Measurements from ENCODE around the gene C2orf42.
"Not testable (repeated sequence)": the region's sequence is repeated elsewhere in the genome, so short reads cannot be mapped to it uniquely, and the experiment has no call there.

Gene C2orf42

GRCh38 chr2:70122470-70122869 lies 68.3 kb downstream of the C2orf42 start:
- Histone ChIP-seq H3K9ac (ENCODE audit: low read depth in 1 of 2, low read length in 2 of 2) (no peak overlapping the region), H3K27me3 (ENCODE audit: control insufficient read depth in 2 of 2, insufficient read depth in 2 of 2, low read length in 2 of 2) (no peaks in the 10 kb centered on the region), H3K9me3 (ENCODE audit: control insufficient read depth in 2 of 2, low read length in 2 of 2) (no peaks in the 10 kb centered on the region), H3K4me1 (ENCODE audit: control insufficient read depth in 2 of 2, insufficient read depth in 2 of 2, low read length in 2 of 2) (peaks cover 11 to 22% of the 10 kb centered on the region in 2 donors), H3K27ac (ENCODE audit: low read depth in 2 of 2, low read length in 2 of 2) (no peak overlapping the region), H3K4me3 (ENCODE audit: low read length in 2 of 2) (no peak overlapping the region), H3K36me3 (ENCODE audit: control insufficient read depth in 2 of 2, insufficient read depth in 2 of 2, low read length in 2 of 2) (no peaks in the 10 kb centered on the region)

- Histone ChIP-seq H3K36me3 (ENCODE audit: control insufficient read depth in 2 of 2, insufficient read depth in 2 of 2, low read length in 2 of 2) (no peaks in the 10 kb centered on the region), H3K27ac (ENCODE audit: low read depth in 2 of 2, low read length in 2 of 2) (peak overlapping the region in 1 of 2 donors; percentile 48), H3K4me1 (ENCODE audit: control insufficient read depth in 2 of 2, insufficient read depth in 2 of 2, low read length in 2 of 2) (peaks cover 15 to 22% of the 10 kb centered on the region in 2 donors), H3K9me3 (ENCODE audit: control insufficient read depth in 2 of 2, low read length in 2 of 2) (no peaks in the 10 kb centered on the region), H3K9ac (ENCODE audit: low read depth in 1 of 2, low read length in 2 of 2) (no peak overlapping the region), H3K27me3 (ENCODE audit: control insufficient read depth in 2 of 2, insufficient read depth in 2 of 2, low read length in 2 of 2) (no peaks in the 10 kb centered on the region), H3K4me3 (ENCODE audit: low read length in 2 of 2) (no peak overlapping the region)
These were observed 69.0 kb downstream of the C2orf42 start for GRCh38 chr2:70121627-70122372.

GRCh38 chr2:70118798-70119454 lies 71.9 kb downstream of the C2orf42 start:
- peaks cover 8 to 12% of the 10 kb centered on the region in 2 donors for H3K4me1 ChIP-seq (ENCODE audit: control insufficient read depth in 2 of 2, insufficient read depth in 2 of 2, low read length in 2 of 2)
- no peaks in the 10 kb centered on the region for H3K36me3 ChIP-seq (ENCODE audit: control insufficient read depth in 2 of 2, insufficient read depth in 2 of 2, low read length in 2 of 2)
- no peak overlapping the region for H3K9ac ChIP-seq (ENCODE audit: low read depth in 1 of 2, low read length in 2 of 2)
- H3K4me3 ChIP-seq (ENCODE audit: low read length in 2 of 2) = no peak overlapping the region
- H3K27me3 ChIP-seq (ENCODE audit: control insufficient read depth in 2 of 2, insufficient read depth in 2 of 2, low read length in 2 of 2) = no peaks in the 10 kb centered on the region
- H3K9me3 ChIP-seq (ENCODE audit: control insufficient read depth in 2 of 2, low read length in 2 of 2) = no peaks in the 10 kb centered on the region
- no peak overlapping the region for H3K27ac ChIP-seq (ENCODE audit: low read depth in 2 of 2, low read length in 2 of 2)

GRCh38 chr2:70116936-70117552 lies 73.8 kb downstream of the C2orf42 start:
- Histone ChIP-seq H3K4me3 (ENCODE audit: low read length in 2 of 2) (no peak overlapping the region), H3K9me3 (ENCODE audit: control insufficient read depth in 2 of 2, low read length in 2 of 2) (no peaks in the 10 kb centered on the region), H3K27me3 (ENCODE audit: control insufficient read depth in 2 of 2, insufficient read depth in 2 of 2, low read length in 2 of 2) (no peaks in the 10 kb centered on the region), H3K36me3 (ENCODE audit: control insufficient read depth in 2 of 2, insufficient read depth in 2 of 2, low read length in 2 of 2) (no peaks in the 10 kb centered on the region), H3K9ac (ENCODE audit: low read depth in 1 of 2, low read length in 2 of 2) (no peak overlapping the region), H3K27ac (ENCODE audit: low read depth in 2 of 2, low read length in 2 of 2) (no peak overlapping the region), H3K4me1 (ENCODE audit: control insufficient read depth in 2 of 2, insufficient read depth in 2 of 2, low read length in 2 of 2) (peaks cover 0 to 3% of the 10 kb centered on the region in 2 donors)

- no peaks in the 10 kb centered on the region for H3K36me3 ChIP-seq (ENCODE audit: control insufficient read depth in 2 of 2, insufficient read depth in 2 of 2, low read length in 2 of 2)
- H3K9me3 ChIP-seq (ENCODE audit: control insufficient read depth in 2 of 2, low read length in 2 of 2) = no peaks in the 10 kb centered on the region
- H3K27me3 ChIP-seq (ENCODE audit: control insufficient read depth in 2 of 2, insufficient read depth in 2 of 2, low read length in 2 of 2) = no peaks in the 10 kb centered on the region
- H3K4me1 ChIP-seq (ENCODE audit: control insufficient read depth in 2 of 2, insufficient read depth in 2 of 2, low read length in 2 of 2) = peaks cover 0 to 3% of the 10 kb centered on the region in 2 donors
- H3K9ac ChIP-seq (ENCODE audit: low read depth in 1 of 2, low read length in 2 of 2) = peak overlapping the region in 1 of 2 donors; percentile 5
- peak overlapping the region in 1 of 2 donors; percentile 4 for H3K4me3 ChIP-seq (ENCODE audit: low read length in 2 of 2)
- H3K27ac ChIP-seq (ENCODE audit: low read depth in 2 of 2, low read length in 2 of 2) = peak overlapping the region in 1 of 2 donors; percentile 67
These were observed 75.0 kb downstream of the C2orf42 start for GRCh38 chr2:70115646-70116442.

GRCh38 chr2:70113359-70114070 lies 77.3 kb downstream of the C2orf42 start:
- H3K27me3 ChIP-seq (ENCODE audit: control insufficient read depth in 2 of 2, insufficient read depth in 2 of 2, low read length in 2 of 2) = no peaks in the 10 kb centered on the region
- no peaks in the 10 kb centered on the region for H3K9me3 ChIP-seq (ENCODE audit: control insufficient read depth in 2 of 2, low read length in 2 of 2)
- H3K4me3 ChIP-seq (ENCODE audit: low read length in 2 of 2) = no peak overlapping the region
- H3K9ac ChIP-seq (ENCODE audit: low read depth in 1 of 2, low read length in 2 of 2) = no peak overlapping the region
- H3K27ac ChIP-seq (ENCODE audit: low read depth in 2 of 2, low read length in 2 of 2) = no peak overlapping the region
- H3K4me1 ChIP-seq (ENCODE audit: control insufficient read depth in 2 of 2, insufficient read depth in 2 of 2, low read length in 2 of 2) = peaks cover 5 to 10% of the 10 kb centered on the region in 2 donors
- no peaks in the 10 kb centered on the region for H3K36me3 ChIP-seq (ENCODE audit: control insufficient read depth in 2 of 2, insufficient read depth in 2 of 2, low read length in 2 of 2)

- Histone ChIP-seq H3K4me1 (ENCODE audit: control insufficient read depth in 2 of 2, insufficient read depth in 2 of 2, low read length in 2 of 2) (peaks cover 14 to 15% of the 10 kb centered on the region in 2 donors), H3K4me3 (ENCODE audit: low read length in 2 of 2) (no peak overlapping the region), H3K9me3 (ENCODE audit: control insufficient read depth in 2 of 2, low read length in 2 of 2) (no peaks in the 10 kb centered on the region), H3K27ac (ENCODE audit: low read depth in 2 of 2, low read length in 2 of 2) (no peak overlapping the region), H3K36me3 (ENCODE audit: control insufficient read depth in 2 of 2, insufficient read depth in 2 of 2, low read length in 2 of 2) (no peaks in the 10 kb centered on the region), H3K9ac (ENCODE audit: low read depth in 1 of 2, low read length in 2 of 2) (no peak overlapping the region), H3K27me3 (ENCODE audit: control insufficient read depth in 2 of 2, insufficient read depth in 2 of 2, low read length in 2 of 2) (no peaks in the 10 kb centered on the region)
These were observed 78.8 kb downstream of the C2orf42 start for GRCh38 chr2:70111752-70112591.

GRCh38 chr2:70110397-70110796 lies 80.4 kb downstream of the C2orf42 start:
- H3K9me3 ChIP-seq (ENCODE audit: control insufficient read depth in 2 of 2, low read length in 2 of 2); H3K9ac ChIP-seq (ENCODE audit: low read depth in 1 of 2, low read length in 2 of 2); H3K27ac ChIP-seq (ENCODE audit: low read depth in 2 of 2, low read length in 2 of 2); H3K4me3 ChIP-seq (ENCODE audit: low read length in 2 of 2); H3K36me3 ChIP-seq (ENCODE audit: control insufficient read depth in 2 of 2, insufficient read depth in 2 of 2, low read length in 2 of 2); H3K27me3 ChIP-seq (ENCODE audit: control insufficient read depth in 2 of 2, insufficient read depth in 2 of 2, low read length in 2 of 2): not testable (repeated sequence)
- H3K4me1 ChIP-seq (ENCODE audit: control insufficient read depth in 2 of 2, insufficient read depth in 2 of 2, low read length in 2 of 2) = peaks cover 14 to 15% of the 10 kb centered on the region in 2 donors

GRCh38 chr2:70106138-70106537 lies 84.7 kb downstream of the C2orf42 start:
- H3K27me3 ChIP-seq (ENCODE audit: control insufficient read depth in 2 of 2, insufficient read depth in 2 of 2, low read length in 2 of 2); H3K9ac ChIP-seq (ENCODE audit: low read depth in 1 of 2, low read length in 2 of 2); H3K36me3 ChIP-seq (ENCODE audit: control insufficient read depth in 2 of 2, insufficient read depth in 2 of 2, low read length in 2 of 2); H3K27ac ChIP-seq (ENCODE audit: low read depth in 2 of 2, low read length in 2 of 2); H3K9me3 ChIP-seq (ENCODE audit: control insufficient read depth in 2 of 2, low read length in 2 of 2); H3K4me3 ChIP-seq (ENCODE audit: low read length in 2 of 2): not testable (repeated sequence)
- H3K4me1 ChIP-seq (ENCODE audit: control insufficient read depth in 2 of 2, insufficient read depth in 2 of 2, low read length in 2 of 2) = peaks cover 15 to 21% of the 10 kb centered on the region in 2 donors

Data from mucosa of rectum (tissue), 2 donors.